ENCODE measurements around the gene WFS1.

GRCh38 chr4:6322761-6323566 lies 53.3 kb downstream of the WFS1 start:
- TF ChIP-seq EZH2 (IDR thresholded peaks at IDR 0.05) (no peak), POLR2AphosphoS5 (IDR thresholded peaks at IDR 0.05; ENCODE audit: borderline replicate concordance, low read depth, low read length) (no peak)

All from SK-N-MC (cell line).